Measurements from ENCODE around the gene IL1RAPL1. TPM values are rescaled to one million over a fixed set of nuclear protein-coding genes. Genes with fewer than 3 reads are reported as not detected.
"Not testable (repeated sequence)": the region's sequence is repeated elsewhere in the genome, so short reads cannot be mapped to it uniquely, and the experiment has no call there.

The IL1RAPL1 gene
- total and polyA plus RNA-seq, 8 donors: 0.60 to 1.4 (median 0.95) TPM; not detected in 2

GRCh38 chrX:28757290-28757689 is 170.0 kb downstream of the IL1RAPL1 start:
- intact Hi-C loops (cut with DNase I): no loop called here
- H3K27me3 ChIP-seq: no peaks in the 10 kb centered on the region
- no peak overlapping the region for H3K4me3 ChIP-seq
- H3K9me3 ChIP-seq: no peaks in the 10 kb centered on the region
- H3K36me3 ChIP-seq: no peaks in the 10 kb centered on the region
- no peaks in the 10 kb centered on the region for H3K4me1 ChIP-seq
- DNase-seq (no peak), ATAC-seq (no peak)
- no peak for TF ChIP-seq CTCF (IDR thresholded peaks at IDR 0.05)
- H3K27ac ChIP-seq: no peak overlapping the region

- H3K27me3 ChIP-seq; H3K36me3 ChIP-seq; DNase-seq; H3K4me3 ChIP-seq; H3K27ac ChIP-seq; H3K4me1 ChIP-seq; ATAC-seq; H3K9me3 ChIP-seq; intact Hi-C loops (cut with DNase I): not testable (repeated sequence)
These were observed 179.3 kb downstream of the IL1RAPL1 start for GRCh38 chrX:28766561-28766960.

GRCh38 chrX:28773807-28774206 is 186.6 kb downstream of the IL1RAPL1 start:
- TF ChIP-seq CTCF (IDR thresholded peaks at IDR 0.05): no peak
- no peaks in the 10 kb centered on the region for H3K27me3 ChIP-seq
- H3K4me3 ChIP-seq: no peak overlapping the region
- H3K27ac ChIP-seq: no peak overlapping the region
- ATAC-seq: no peak
- no peaks in the 10 kb centered on the region for H3K36me3 ChIP-seq
- no peaks in the 10 kb centered on the region for H3K9me3 ChIP-seq
- DNase-seq: no peak
- no peaks in the 10 kb centered on the region for H3K4me1 ChIP-seq
- intact Hi-C loops (cut with DNase I): no loop called here

GRCh38 chrX:28787206-28787605 is 200.0 kb downstream of the IL1RAPL1 start:
- H3K27me3 ChIP-seq: no peaks in the 10 kb centered on the region
- H3K4me1 ChIP-seq: no peaks in the 10 kb centered on the region
- no peak overlapping the region for H3K4me3 ChIP-seq
- H3K9me3 ChIP-seq: no peaks in the 10 kb centered on the region
- DNase-seq: no peak
- no peak overlapping the region for H3K27ac ChIP-seq
- no peak for ATAC-seq
- H3K36me3 ChIP-seq: no peaks in the 10 kb centered on the region
- intact Hi-C loops (cut with DNase I): no loop called here
- no peak for TF ChIP-seq CTCF (IDR thresholded peaks at IDR 0.05)

- DNase-seq; intact Hi-C loops (cut with DNase I); H3K27ac ChIP-seq; H3K36me3 ChIP-seq; H3K4me1 ChIP-seq; H3K9me3 ChIP-seq; H3K4me3 ChIP-seq; H3K27me3 ChIP-seq; ATAC-seq: not testable (repeated sequence)
These were observed 213.4 kb downstream of the IL1RAPL1 start for GRCh38 chrX:28800671-28801070.

GRCh38 chrX:28802625-28803024 is 215.4 kb downstream of the IL1RAPL1 start:
- DNase-seq (no peak), ATAC-seq (no peak)
- no peaks in the 10 kb centered on the region for H3K9me3 ChIP-seq
- intact Hi-C loops (cut with DNase I): no loop called here
- H3K27me3 ChIP-seq: no peaks in the 10 kb centered on the region
- no peak for TF ChIP-seq CTCF (IDR thresholded peaks at IDR 0.05)
- no peak overlapping the region for H3K4me3 ChIP-seq
- no peaks in the 10 kb centered on the region for H3K4me1 ChIP-seq
- H3K36me3 ChIP-seq: no peaks in the 10 kb centered on the region
- no peak overlapping the region for H3K27ac ChIP-seq
